PC-9 (cell line): ENCODE results near the gene SLC16A8. TPM values are rescaled to one million over a fixed set of nuclear protein-coding genes. Genes with fewer than 3 reads are reported as not detected.

ENCODE experiments used
- BruUV-seq: library from RNA; stranded (reverse); fragments of 400-500 nt; replicated peaks from 2 replicates; lab custom pipeline; 2021; lab: Mats Ljungman, UMichigan
- CTCF ChIA-PET: fragments of 300-600 bp; sonication (Branson Sonifier 250); formaldehyde crosslinking; loops from one replicate; lab custom pipeline; 2022; ENCODE audit warnings: antibody characterized with exemption; lab: Charles Lee
- POLR2A ChIA-PET: fragments of 300-600 bp; sonication (Branson Sonifier 250); formaldehyde crosslinking; loops from one replicate; lab custom pipeline; 2022; ENCODE audit warnings: antibody characterized with exemption; ENCODE audit not compliant: unreplicated experiment; lab: Charles Lee
- DNase-seq, 2 experiments: peaks; one replicate each; pipeline versions ENCODE4 v3.0.0 to v3.0.0-alpha.2; 2015 to 2022; ENCODE audit warnings: mixed read lengths in 1 of 2
- H2AFZ ChIP-seq: fragments of 200-600 bp; sonication (generic); 2 replicates; pipeline ENCODE4 v1.8.1; 2017; ENCODE audit warnings: antibody characterized with exemption
- H3F3A ChIP-seq: fragments of 200-600 bp; sonication (generic); 2 replicates; pipeline ENCODE4 v1.8.1; 2017; ENCODE audit warnings: antibody characterized with exemption, mild to moderate bottlenecking, low read depth; ENCODE audit not compliant: insufficient read depth
- H3K27ac ChIP-seq: fragments of 200-600 bp; sonication (generic); 2 replicates; pipeline ENCODE4 v1.6.1; 2016; ENCODE audit warnings: mixed run types
- H3K27me3 ChIP-seq: fragments of 200-600 bp; sonication (generic); 2 replicates; pipeline ENCODE4 v1.6.1; 2016; ENCODE audit warnings: low read depth, mixed run types; ENCODE audit not compliant: insufficient read depth
- H3K36me3 ChIP-seq: fragments of 200-600 bp; sonication (generic); 2 replicates; pipeline ENCODE4 v1.6.1; 2016; ENCODE audit warnings: low read depth, mixed run types
- H3K4me1 ChIP-seq: fragments of 200-600 bp; sonication (generic); replicated peaks from 2 replicates; pipeline ENCODE4 v1.6.1; 2016; ENCODE audit warnings: mixed run types; ENCODE audit not compliant: insufficient read depth
- H3K4me2 ChIP-seq: fragments of 200-600 bp; sonication (generic); 2 replicates; pipeline ENCODE4 v1.6.1; 2017; ENCODE audit warnings: mixed run types
- H3K4me3 ChIP-seq: fragments of 200-600 bp; sonication (generic); 2 replicates; pipeline ENCODE4 v1.6.1; 2016; ENCODE audit warnings: mixed run types
- H3K79me2 ChIP-seq: fragments of 200-600 bp; sonication (generic); 2 replicates; pipeline ENCODE4 v1.6.1; 2017; ENCODE audit warnings: low read depth, mixed run types
- H3K9me2 ChIP-seq: fragments of 200-600 bp; sonication (generic); 2 replicates; pipeline ENCODE4 v1.8.1; 2017; ENCODE audit warnings: mild to moderate bottlenecking; ENCODE audit not compliant: insufficient read depth
- H3K9me3 ChIP-seq: fragments of 200-600 bp; sonication (generic); 2 replicates; pipeline ENCODE4 v1.8.1; 2016; ENCODE audit warnings: low read depth; ENCODE audit not compliant: insufficient read depth
- H4K20me1 ChIP-seq: fragments of 200-600 bp; sonication (generic); 2 replicates; pipeline ENCODE4 v1.8.1; 2017; ENCODE audit not compliant: insufficient read depth
- CTCF ChIP-seq: fragments of 200-600 bp; sonication (generic); conservative IDR thresholded peaks from 2 replicates; pipeline ENCODE4 v1.6.1; 2017; ENCODE audit warnings: mixed run types, antibody characterized with exemption, mild to moderate bottlenecking, moderate library complexity
- EZH2 ChIP-seq: fragments of 200-600 bp; sonication (generic); IDR thresholded peaks from 2 replicates; pipeline ENCODE4 v1.8.0; 2017; ENCODE audit warnings: antibody characterized with exemption, low read depth
- intact Hi-C: fragments of 100-400 bp; cut with micrococcal nuclease; formaldehyde crosslinking; loops from one replicate; pipeline ENCODE4 v1.10.0; 2022; ENCODE audit not compliant: unreplicated experiment
- total RNA-seq: library from RNA; stranded (reverse); gene quantifications from 2 replicates; pipeline ENCODE4 v1.2.3, GENCODE V29; 2021

Gene SLC16A8
- total RNA-seq, 1 experiment from 2014 or later: not detected

- no peaks in the 10 kb centered on the region for H3K9me3 ChIP-seq
- no peaks in the 10 kb centered on the region for H3K9me2 ChIP-seq
- intact Hi-C loops: loop anchor here (5.0 to 10.0 kb wide), 5 partner anchors 154 to 1084 kb away; partner anchors contain the start of genes CBX6, DDX17, MAFF and SUN2
- no peak for DNase-seq
- no peaks in the 10 kb centered on the region for H3K36me3 ChIP-seq
- H3K4me2 ChIP-seq: no peak overlapping the region
- no peak for TF ChIP-seq EZH2
- TF ChIP-seq CTCF: no peak
- BruUV-seq: no TSS peak
- no peak overlapping the region for H3K4me3 ChIP-seq
- H3K27ac ChIP-seq: no peak overlapping the region
- POLR2A ChIA-PET: no interaction called here
- H3K27me3 ChIP-seq: no peaks in the 10 kb centered on the region
- peaks cover 23% of the 10 kb centered on the region for H3F3A ChIP-seq
- H2AFZ ChIP-seq: no peak overlapping the region
- CTCF ChIA-PET: interaction anchor here (1.0 kb wide), 1 partner anchor 631 kb away, joined by 4 read pairs; the partner anchor contains the start of gene TOMM22
- no peaks in the 10 kb centered on the region for H3K4me1 ChIP-seq
- H4K20me1 ChIP-seq: no peaks in the 10 kb centered on the region
- no peaks in the 10 kb centered on the region for H3K79me2 ChIP-seq
Measured at GRCh38 chr22:38051261-38051660, 32.7 kb downstream of the SLC16A8 start.

DNA sequence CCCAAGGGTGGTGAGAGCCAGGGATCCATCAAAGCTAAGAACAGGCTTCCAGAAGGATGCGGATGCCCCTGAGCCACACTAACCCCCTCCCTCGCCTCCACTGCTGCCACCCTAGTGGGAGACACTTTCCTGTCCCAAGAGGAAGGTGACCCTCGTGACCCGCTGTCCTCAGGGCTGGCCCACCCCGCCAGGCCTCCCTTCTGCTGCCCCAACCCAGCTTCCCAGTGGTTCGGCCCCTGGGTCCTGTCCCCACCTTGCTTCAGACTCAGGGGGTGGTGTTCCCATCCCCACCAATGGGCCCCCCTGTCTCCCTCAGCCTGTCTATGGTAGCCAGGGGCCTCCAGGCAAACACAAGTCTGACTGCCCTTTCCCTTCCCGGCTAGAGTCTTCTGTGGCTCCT lies 33.3 kb downstream of the SLC16A8 start:
- H3K27ac ChIP-seq: no peak overlapping the region
- no peaks in the 10 kb centered on the region for H3K79me2 ChIP-seq
- no peaks in the 10 kb centered on the region for H3K9me3 ChIP-seq
- H3F3A ChIP-seq: peaks cover 23% of the 10 kb centered on the region
- CTCF ChIA-PET: interaction anchor here (0.5 kb wide), 1 partner anchor 13 kb away, joined by 3 read pairs; no protein-coding TSS in a partner anchor
- no peaks in the 10 kb centered on the region for H3K9me2 ChIP-seq
- H3K36me3 ChIP-seq: no peaks in the 10 kb centered on the region
- H3K4me1 ChIP-seq: no peaks in the 10 kb centered on the region
- no peak overlapping the region for H3K4me3 ChIP-seq
- POLR2A ChIA-PET: no interaction called here
- intact Hi-C loops: loop anchor here (5.0 to 10.0 kb wide), 5 partner anchors 154 to 1084 kb away; partner anchors contain the start of genes CBX6, DDX17, MAFF and SUN2
- H3K27me3 ChIP-seq: no peaks in the 10 kb centered on the region
- TF ChIP-seq EZH2: no peak
- TF ChIP-seq CTCF: no peak
- H2AFZ ChIP-seq: no peak overlapping the region
- DNase-seq: no peak
- no TSS peak for BruUV-seq
- no peaks in the 10 kb centered on the region for H4K20me1 ChIP-seq
- no peak overlapping the region for H3K4me2 ChIP-seq

- Histone ChIP-seq H4K20me1 (no peaks in the 10 kb centered on the region), H3K27ac (no peak overlapping the region), H3K9me2 (no peaks in the 10 kb centered on the region), H3K9me3 (no peaks in the 10 kb centered on the region), H2AFZ (no peak overlapping the region), H3K27me3 (no peaks in the 10 kb centered on the region), H3K4me2 (no peak overlapping the region), H3K79me2 (no peaks in the 10 kb centered on the region), H3F3A (peaks cover 19% of the 10 kb centered on the region), H3K4me1 (no peaks in the 10 kb centered on the region), H3K36me3 (no peaks in the 10 kb centered on the region), H3K4me3 (no peak overlapping the region)
- DNase-seq: no peak
- no TSS peak for BruUV-seq
- TF ChIP-seq EZH2: no peak
- TF ChIP-seq CTCF: no peak
- intact Hi-C loops: loop anchor here (5.0 to 10.0 kb wide), 5 partner anchors 155 to 1085 kb away; partner anchors contain the start of genes CBX6, DDX17, MAFF and SUN2
- ChIA-PET POLR2A (interaction anchor here (0.7 kb wide), 1 partner anchor 20 kb away, joined by 6 read pairs; no protein-coding TSS in a partner anchor), CTCF (interaction anchor here (0.5 kb wide), 1 partner anchor 44 kb away, joined by 3 read pairs; no protein-coding TSS in a partner anchor)
Measured at GRCh38 chr22:38049812-38050619, 34.0 kb downstream of the SLC16A8 start.
